ENCODE results near the gene PPFIBP1. TPM values are rescaled to one million over a fixed set of nuclear protein-coding genes. Genes with fewer than 3 reads are reported as not detected.
"Not testable (repeated sequence)": the region's sequence is repeated elsewhere in the genome, so short reads cannot be mapped to it uniquely, and the experiment has no call there.

PPFIBP1 gene
- total RNA-seq, 1 donor from 2014 or later = 57.3 TPM

- ATAC-seq = not testable (repeated sequence)
Measured at GRCh38 chr12:27544858-27545257, 20.9 kb downstream of the PPFIBP1 start.

- no peak for ATAC-seq
Measured at GRCh38 chr12:27545665-27546064, 21.7 kb downstream of the PPFIBP1 start.

GRCh38 chr12:27547592-27547991, 23.6 kb downstream of the PPFIBP1 start:
- no peak for ATAC-seq

- ATAC-seq = no peak
Measured at GRCh38 chr12:27548301-27549199, 24.5 kb downstream of the PPFIBP1 start.

GRCh38 chr12:27549236-27549800, 25.3 kb downstream of the PPFIBP1 start:
- ATAC-seq = peak; percentile 87

- ATAC-seq = peak; percentile 80
Measured at GRCh38 chr12:27549801-27550652, 26.0 kb downstream of the PPFIBP1 start.

GRCh38 chr12:27550653-27550975, 26.6 kb downstream of the PPFIBP1 start:
- no peak for ATAC-seq

- ATAC-seq = no peak
Measured at GRCh38 chr12:27551172-27551840, 27.3 kb downstream of the PPFIBP1 start.

GRCh38 chr12:27552235-27552634, 28.2 kb downstream of the PPFIBP1 start:
- ATAC-seq = no peak

- no peak for ATAC-seq
Measured at GRCh38 chr12:27552886-27553560, 29.0 kb downstream of the PPFIBP1 start.

GRCh38 chr12:27553941-27554340, 29.9 kb downstream of the PPFIBP1 start:
- no peak for ATAC-seq

- peak; percentile 56 for ATAC-seq
Measured at GRCh38 chr12:27554421-27555186, 30.6 kb downstream of the PPFIBP1 start.

- no peak for ATAC-seq
Measured at GRCh38 chr12:27555361-27555760, 31.4 kb downstream of the PPFIBP1 start.

GRCh38 chr12:27555925-27556778, 32.1 kb downstream of the PPFIBP1 start:
- ATAC-seq = no peak

GRCh38 chr12:27560126-27560525, 36.1 kb downstream of the PPFIBP1 start:
- no peak for ATAC-seq

- ATAC-seq = no peak
Measured at GRCh38 chr12:27561535-27562350, 37.7 kb downstream of the PPFIBP1 start.

- peak; percentile 63 for ATAC-seq
Measured at GRCh38 chr12:27564612-27565213, 40.7 kb downstream of the PPFIBP1 start.

GRCh38 chr12:27566159-27566558, 42.2 kb downstream of the PPFIBP1 start:
- ATAC-seq = no peak

- ATAC-seq = no peak
Measured at GRCh38 chr12:27566626-27567025, 42.6 kb downstream of the PPFIBP1 start.
